HG03469 (cell line): ENCODE results near the gene UBE4A.

Experiments
- ATAC-seq: cut with Tn5 transposase; IDR thresholded peaks from one replicate; pipeline ENCODE4 v1.9.1; 2021; ENCODE audit warnings: mild to moderate bottlenecking, moderate library complexity, moderate number of reproducible peaks; ENCODE audit not compliant: unreplicated experiment

The UBE4A gene, protein sequence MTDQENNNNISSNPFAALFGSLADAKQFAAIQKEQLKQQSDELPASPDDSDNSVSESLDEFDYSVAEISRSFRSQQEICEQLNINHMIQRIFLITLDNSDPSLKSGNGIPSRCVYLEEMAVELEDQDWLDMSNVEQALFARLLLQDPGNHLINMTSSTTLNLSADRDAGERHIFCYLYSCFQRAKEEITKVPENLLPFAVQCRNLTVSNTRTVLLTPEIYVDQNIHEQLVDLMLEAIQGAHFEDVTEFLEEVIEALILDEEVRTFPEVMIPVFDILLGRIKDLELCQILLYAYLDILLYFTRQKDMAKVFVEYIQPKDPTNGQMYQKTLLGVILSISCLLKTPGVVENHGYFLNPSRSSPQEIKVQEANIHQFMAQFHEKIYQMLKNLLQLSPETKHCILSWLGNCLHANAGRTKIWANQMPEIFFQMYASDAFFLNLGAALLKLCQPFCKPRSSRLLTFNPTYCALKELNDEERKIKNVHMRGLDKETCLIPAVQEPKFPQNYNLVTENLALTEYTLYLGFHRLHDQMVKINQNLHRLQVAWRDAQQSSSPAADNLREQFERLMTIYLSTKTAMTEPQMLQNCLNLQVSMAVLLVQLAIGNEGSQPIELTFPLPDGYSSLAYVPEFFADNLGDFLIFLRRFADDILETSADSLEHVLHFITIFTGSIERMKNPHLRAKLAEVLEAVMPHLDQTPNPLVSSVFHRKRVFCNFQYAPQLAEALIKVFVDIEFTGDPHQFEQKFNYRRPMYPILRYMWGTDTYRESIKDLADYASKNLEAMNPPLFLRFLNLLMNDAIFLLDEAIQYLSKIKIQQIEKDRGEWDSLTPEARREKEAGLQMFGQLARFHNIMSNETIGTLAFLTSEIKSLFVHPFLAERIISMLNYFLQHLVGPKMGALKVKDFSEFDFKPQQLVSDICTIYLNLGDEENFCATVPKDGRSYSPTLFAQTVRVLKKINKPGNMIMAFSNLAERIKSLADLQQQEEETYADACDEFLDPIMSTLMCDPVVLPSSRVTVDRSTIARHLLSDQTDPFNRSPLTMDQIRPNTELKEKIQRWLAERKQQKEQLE

DNA sequence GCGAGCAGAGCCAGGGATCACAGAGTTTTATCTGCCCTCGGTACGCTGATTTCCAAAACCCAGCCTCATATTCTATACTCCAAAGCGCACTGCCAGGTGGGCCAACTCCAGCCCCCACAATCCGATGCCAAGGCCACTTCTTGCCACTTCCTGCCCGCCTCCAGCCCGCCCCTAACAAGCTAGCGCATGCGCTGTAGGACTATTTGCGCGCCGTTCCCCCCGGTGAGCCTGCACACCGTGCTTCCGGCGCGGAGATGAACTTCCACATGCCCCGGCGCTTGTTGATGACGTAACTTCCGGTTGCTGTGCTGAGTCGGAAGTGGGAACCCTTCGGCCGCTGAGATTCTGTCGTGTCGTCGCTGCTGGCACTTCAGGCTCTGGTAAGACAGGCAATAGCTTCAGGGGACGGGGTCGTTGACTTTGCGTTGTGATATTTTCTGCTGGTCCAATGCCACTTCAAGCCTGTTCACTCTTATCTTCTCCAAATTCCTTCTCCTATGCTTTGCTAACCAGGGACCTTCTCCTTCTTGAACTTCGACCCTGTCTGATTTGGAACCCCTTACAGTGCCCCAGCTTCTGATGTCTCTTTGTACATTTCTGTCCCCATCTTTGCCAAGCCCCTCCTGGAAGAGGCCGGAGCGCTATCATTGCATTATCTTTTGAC lies at the start of gene UBE4A:
UBE4A (plus strand) TSS at position 306 of the 664 bp plus-strand sequence. CDS start 5,481 bp downstream, outside the sequence.
- peak; percentile 53 for ATAC-seq

DNA sequence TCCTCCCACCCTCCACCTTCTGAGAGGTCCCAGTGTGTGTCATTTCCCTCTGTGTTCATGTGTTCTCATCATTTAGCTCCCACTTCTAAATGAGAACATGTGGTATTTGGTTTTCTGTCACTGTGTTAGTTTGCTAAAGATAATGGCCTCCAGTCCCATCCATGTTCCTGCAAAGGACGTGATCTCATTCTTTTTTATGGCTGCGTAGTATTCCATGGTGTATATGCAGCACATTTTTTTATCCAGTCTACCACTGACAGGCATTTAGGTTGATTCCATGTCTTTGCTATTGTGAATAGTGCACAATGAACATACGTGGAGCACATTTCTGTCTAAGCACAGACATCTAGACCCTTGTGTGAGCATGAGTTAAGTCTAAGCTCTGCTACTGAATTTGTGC lies 49.1 kb upstream of the UBE4A start:
- no peak for ATAC-seq

DNA sequence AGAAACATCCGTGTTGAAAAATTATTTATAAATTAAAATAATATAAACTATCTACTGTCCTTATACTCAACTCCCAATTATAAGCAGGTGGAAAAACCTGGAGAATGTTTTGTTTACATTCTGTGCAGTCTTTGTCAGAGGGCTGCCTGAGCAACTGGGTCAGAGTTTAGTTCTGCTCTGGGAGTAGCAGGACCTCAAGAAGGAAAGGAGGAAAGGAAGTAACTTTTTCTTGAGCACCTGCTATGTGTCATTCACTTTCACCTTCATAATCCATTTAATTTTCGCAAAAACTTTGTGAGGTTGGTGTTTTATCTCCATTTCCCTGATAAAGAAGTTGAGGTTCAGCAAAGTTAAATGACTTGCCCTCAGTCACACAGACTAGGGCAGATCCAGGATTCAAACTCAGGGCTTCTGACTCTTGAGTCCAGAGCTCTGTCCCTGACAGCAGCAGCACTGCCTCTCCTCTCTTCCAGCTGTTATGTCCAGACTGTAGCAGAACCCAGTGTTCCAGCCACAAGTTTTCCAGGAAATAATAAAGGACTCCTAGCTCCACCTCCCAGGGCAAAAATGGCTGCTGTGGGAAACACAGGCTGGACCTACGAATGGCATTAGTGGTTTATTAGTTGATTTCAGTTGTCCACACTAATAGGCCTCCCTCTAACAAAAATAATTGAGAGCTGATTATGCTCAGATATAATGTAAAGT lies 48.5 kb upstream of the UBE4A start:
- no peak for ATAC-seq

DNA sequence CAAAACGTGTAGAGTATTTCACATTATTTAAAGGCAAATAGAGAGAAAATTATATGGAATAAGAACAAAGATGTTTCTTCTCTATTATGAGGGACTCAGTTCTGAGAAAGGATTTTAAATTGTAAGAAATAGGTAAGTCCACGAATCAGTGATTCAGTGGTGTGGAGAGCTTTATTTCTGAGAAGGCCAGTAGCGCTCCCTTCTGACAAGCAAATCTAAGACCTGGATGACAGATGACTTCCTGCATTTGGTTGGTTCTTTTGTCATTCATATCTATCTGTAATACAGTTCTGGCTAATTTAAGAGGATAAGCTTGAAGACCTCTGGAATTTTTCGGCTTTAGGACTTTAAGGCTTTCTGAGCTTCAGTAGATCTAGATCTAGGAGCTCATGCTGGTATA lies 47.9 kb upstream of the UBE4A start:
- no peak for ATAC-seq

DNA sequence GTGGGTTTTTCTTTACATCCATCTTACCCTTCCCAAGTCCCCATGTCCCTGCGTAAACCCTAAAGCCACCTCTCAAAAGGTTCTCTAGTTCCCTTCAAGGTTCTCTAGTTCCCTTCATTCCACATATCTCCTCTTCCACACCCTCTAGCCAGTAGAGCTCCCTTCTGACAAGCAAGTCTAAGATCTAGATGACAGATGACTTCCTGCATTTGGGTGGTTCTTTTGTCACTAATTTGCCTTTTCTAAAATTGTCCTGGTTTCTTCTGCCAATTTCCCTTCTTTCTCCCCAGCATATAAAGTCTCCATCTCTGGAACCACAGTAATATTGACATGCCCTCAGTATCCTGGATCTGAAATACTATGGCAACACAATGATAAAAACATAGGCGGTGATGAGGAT lies 47.1 kb upstream of the UBE4A start:
- no peak for ATAC-seq

DNA sequence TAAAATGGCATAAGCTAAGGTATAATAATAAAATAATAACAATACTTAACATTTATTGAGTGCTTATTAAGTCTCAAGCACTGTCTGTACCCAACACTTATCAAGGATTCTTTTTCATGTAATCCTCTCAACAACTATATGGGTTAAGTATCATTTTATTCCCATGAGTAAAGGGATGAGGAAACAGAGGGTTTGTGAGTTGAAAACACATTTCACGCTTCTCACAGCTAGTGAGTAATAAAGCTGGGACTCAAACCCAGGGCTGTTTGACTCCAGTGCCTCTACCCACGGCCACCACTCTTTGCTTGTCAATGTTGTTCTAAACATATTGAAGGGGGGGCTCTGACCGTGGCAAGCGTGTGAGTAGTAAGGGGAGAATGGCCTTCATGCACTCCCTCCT lies 46.2 kb upstream of the UBE4A start:
- ATAC-seq, result no peak

DNA sequence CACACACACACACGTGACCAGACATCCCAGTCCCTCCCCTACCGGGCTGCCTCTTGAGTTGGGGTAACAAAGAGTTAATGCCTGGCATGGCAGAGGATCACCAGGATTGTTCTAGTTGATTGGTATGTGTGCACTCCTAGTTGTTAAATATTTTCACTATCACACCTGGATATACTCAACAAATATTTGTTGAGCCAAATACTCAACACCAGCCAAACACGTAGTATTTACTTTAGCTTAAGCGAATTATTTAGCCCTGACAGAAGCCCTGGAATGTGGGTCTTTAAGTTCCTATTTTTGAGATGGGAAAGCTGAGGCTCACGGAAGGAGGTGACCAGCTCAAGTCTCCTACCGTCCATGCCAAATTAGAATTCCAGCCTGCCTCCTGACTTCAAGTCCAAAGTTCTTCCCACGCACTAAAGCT lies 44.4 kb upstream of the UBE4A start:
- ATAC-seq, result no peak

DNA sequence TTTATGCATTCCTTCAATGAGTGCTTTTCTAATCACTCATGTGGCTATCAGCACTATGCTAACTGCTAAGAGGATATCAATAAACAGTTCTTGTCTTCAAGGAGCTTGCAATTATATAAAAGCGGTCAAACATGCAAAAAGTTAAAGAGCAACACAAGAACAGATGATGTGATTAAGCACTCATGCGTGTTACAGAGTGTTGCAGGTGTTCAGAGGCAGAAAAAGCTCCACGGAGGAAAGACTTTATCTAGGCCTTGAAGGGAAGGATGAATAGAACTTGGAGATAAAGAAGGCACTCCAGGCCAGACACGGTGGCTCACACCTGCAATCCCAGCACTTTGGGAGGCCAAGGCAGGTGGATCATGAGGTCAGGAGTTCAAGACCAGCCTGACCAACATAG lies 41.3 kb upstream of the UBE4A start:
- ATAC-seq, result no peak

DNA sequence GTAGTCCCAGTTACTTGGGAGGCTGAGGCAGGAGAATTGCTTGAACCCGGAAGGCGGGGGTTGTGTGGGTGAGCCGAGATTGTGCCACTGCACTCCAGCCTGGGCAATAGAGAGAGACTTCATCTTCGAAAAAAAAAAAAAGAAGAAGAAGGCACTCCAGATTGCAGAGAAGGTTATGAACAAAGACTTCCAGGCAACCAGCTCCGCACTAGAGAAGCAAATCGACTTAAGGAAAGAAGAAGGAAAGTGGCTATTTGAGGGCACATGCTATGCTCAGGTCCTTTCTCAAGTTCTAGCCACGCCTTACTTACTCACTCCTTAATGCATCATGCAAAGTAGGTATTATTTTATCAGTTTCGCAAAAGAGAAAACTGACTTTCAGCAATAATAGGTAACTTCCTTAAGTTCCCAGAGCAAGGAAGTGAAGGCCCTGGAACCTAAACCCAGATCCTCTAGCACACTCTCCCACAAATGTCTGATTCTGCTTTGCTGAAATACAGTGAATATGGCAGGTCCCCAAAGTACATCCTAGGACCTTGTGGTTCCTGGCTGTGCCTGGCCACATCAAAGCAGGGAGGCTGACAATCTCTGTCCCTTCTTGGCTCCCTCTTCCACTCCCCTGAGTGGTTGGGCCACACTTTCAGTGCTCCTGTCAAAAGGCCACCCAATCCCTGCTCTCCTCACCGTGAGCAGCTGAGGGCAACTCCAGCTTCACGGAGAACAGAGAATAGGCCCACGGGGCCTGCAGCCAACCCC lies 40.6 kb upstream of the UBE4A start:
- ATAC-seq, result no peak

DNA sequence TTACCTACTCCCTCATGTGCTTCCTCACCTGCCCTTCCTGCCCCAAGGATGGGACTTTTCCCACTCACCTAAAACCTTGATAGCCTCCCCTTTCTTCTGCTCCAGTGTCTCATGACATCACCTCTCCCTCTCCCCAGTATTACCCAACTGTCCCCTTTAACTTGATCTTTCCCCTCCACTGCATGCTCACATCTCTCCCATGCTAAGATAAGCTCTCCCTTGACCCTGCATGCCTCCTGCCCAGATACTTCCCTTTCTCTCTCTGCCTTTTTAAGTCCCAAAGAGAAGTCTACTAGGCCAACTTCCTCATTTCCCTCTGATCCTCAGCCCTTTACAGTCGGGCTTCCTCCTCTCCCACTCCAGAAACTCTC lies 40.1 kb upstream of the UBE4A start:
- ATAC-seq, result no peak

DNA sequence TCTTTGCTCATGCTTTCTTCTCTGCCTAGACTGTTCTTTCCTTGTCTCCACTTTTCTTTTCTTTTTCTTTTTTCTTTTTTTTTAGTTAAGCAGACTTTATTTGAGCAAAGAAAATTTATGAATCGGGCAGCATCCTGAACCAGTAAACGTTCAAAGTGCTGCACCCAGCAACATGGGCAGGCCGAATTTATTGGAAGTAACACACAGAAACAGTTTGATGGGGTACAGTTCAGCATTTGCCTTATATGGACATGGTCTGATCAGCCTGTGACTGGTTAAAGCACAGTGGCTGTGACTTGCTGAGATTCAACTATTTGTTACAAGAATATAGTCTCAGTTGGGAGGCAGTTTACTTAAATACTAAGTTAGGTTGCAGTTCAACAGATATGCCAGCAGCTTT lies 38.9 kb upstream of the UBE4A start:
- no peak for ATAC-seq

DNA sequence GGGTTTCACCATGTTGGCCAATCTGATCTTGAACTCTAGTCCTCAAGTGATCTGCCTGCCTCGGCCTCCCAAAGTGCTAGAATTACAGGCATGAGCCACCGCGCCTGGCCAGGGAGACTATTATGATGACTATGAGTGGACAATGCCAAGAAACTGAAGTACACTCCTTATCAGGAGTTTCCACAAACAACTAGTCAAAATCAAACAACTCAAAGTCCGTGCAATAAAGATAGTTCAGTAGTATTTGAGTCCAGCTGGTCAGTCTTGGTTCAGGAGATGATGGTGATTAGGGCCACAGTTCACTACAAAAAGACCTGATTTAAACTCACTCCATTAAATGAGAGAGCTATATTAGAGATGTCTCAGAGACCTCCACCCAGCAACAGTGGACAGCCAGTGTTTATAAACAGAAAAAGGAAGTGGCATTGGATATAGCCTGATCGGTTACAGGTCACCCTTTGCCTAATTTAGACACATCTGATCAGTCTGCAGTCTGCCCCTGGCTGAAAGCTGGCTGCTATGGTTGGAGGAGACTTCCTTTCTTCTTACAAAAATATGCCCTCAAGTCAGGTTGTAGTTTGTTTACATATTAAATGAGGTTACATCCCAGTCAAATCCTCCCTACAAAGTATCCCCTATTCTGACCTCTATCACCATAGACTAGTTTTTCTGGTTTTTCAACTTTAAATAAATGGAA lies 37.9 kb upstream of the UBE4A start:
- ATAC-seq, result no peak

DNA sequence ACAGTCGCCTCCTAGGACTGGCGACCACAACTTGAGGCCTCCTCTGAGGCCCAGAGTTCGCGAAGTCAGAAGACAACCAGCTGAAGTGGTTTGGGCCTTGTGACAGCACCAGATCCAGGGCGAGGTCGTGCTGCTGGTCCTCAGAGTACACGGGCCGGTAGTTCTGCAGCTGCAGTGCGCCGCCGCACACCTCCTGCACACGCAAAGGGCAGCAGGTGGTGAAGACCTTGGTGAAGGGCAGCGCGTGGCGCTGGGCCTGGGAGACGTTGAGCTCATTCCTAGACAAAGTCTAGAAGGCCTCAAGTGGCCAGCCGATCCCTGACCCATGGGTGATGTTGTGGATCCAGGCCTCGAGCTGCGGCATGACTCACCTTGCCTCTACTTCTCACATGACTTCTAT lies 36.7 kb upstream of the UBE4A start:
- ATAC-seq, result no peak

DNA sequence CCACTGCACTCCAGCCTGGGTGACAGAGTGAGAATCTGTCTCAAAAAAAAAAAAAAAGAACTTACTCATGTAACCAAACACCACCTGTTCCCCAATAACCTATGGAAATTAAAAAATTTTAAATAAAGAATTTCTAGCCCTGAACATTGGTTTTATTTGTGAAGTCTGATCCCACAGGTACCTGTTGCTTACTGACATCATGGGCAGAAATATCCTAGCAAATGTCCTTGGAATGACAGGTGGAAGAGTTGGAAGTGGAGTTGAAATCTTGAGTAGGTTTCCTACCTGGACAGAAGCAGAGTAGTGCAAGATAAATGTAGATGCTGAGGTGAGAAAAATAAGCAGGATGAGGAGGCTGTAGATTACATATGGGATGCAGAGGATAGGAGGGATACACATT lies 34.1 kb upstream of the UBE4A start:
- ATAC-seq, result no peak

DNA sequence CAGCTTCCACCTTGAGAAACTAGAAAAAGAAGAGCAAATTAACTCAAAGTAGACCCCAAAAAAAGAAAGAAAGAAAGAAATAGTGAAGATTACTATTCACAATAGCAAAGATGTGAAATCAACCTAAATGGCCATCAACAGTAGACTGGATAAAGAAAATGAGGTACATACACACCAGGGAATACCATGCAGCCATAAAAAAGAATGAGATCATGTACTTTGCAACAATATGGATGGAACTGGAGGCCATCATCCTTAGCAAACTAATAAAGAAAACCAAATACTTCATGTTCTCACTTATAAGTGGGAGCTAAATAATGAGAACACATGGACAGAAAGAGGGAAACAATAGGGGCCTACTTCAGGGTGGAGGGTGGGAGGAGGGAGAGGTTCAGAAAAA lies 30.7 kb upstream of the UBE4A start:
- ATAC-seq, result no peak

DNA sequence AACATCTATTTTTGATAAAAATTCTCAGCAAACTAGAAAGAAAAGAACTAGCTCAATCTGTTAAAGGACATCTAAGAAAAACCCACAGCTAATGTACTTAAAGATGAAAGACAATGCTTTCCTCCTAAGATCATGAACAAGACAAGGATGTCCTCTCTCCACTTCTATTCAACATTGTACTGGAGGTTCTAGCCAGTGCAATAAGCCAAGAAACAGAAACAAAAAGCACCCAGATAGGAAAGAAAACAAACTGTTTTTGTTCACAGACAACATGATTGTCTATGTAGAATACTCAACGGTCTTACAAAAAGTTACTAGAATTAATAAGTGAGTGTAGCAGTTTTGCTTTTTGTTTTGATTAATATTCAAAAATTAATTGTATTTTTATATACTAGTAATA lies 24.7 kb upstream of the UBE4A start:
- no peak for ATAC-seq

DNA sequence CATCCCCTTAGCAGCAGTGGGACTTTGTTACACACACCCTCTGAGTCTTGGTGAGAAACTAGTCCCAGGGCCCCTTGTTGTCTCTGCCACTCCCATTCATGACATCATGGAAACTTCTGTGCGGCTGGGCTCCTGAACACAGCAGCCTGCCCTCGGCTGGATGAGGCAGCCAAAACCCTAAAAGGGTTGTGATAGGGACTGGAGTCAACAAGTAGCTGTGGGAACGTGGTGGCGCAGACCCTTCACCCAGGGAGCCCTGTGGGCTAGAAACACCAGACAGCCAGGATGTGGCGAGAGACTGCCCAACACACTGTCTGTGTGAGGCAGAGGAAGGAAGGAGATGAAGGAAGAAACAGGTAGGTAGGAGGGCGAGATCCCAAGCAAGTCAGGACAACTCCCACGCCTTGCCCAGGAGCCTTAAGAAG lies 20.8 kb upstream of the UBE4A start:
- ATAC-seq, result no peak

DNA sequence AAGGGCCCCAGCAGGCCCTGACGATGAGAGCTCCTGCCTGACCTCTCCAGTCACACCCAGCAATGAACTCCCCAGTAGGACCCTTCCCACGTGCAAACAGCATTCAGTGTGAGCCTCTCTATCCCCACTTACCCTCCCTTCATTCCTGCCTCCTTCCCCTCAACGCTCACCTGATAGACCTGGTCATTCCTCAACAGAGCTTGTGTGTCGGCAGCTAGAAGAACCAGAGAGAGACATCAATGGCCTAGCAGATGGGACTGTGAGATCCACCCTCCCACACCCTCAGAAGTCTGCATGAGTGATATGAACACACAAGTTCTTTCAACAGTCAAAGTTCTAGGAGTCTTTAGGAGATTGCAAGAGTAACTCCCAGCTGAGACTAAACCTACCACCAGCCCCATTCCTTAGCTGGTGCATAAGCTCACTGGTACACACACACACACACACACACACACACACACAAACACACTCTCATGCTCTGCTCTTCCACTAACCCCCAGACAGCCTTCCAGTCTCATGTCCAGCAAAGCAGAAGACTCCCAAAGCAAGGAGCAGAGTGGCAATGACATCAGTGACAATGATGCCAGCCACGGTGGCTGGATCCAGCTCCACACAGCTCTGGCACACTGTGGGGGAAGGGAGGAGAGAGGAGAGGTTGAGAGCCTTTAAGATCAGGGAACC lies 20.0 kb upstream of the UBE4A start:
- no peak for ATAC-seq

DNA sequence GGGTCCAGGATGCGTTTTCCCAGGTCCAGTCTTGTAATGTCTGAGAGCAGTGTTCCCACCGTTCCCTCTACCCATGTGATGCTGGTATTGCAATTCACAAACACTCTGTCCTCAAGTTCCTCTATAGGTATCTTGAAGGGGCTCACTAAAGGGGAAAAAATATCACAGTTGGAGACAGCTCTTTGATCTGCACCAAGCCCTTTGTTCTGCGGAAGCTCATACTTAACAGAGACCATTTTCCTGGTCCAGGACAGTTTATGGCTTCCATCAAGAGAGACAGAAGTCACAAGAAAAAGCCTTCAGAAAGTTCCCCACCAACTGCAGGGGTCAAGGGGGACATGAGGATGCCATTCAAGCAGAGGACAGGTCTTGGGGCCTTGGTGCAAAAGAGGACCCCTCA lies 19.0 kb upstream of the UBE4A start:
- no peak for ATAC-seq
